Activated CD4-positive, alpha-beta T cell treated with anti-CD3 and anti-CD28 coated beads for 4 hours (primary cell): ENCODE data around the gene TPD52L2.
"Not testable (repeated sequence)": the region's sequence is repeated elsewhere in the genome, so short reads cannot be mapped to it uniquely, and the experiment has no call there.

Source experiments
- DNase-seq, 2 donors: peaks; one replicate each; pipeline ENCODE4 v3.0.0-alpha.2; 2020

Gene TPD52L2

DNA sequence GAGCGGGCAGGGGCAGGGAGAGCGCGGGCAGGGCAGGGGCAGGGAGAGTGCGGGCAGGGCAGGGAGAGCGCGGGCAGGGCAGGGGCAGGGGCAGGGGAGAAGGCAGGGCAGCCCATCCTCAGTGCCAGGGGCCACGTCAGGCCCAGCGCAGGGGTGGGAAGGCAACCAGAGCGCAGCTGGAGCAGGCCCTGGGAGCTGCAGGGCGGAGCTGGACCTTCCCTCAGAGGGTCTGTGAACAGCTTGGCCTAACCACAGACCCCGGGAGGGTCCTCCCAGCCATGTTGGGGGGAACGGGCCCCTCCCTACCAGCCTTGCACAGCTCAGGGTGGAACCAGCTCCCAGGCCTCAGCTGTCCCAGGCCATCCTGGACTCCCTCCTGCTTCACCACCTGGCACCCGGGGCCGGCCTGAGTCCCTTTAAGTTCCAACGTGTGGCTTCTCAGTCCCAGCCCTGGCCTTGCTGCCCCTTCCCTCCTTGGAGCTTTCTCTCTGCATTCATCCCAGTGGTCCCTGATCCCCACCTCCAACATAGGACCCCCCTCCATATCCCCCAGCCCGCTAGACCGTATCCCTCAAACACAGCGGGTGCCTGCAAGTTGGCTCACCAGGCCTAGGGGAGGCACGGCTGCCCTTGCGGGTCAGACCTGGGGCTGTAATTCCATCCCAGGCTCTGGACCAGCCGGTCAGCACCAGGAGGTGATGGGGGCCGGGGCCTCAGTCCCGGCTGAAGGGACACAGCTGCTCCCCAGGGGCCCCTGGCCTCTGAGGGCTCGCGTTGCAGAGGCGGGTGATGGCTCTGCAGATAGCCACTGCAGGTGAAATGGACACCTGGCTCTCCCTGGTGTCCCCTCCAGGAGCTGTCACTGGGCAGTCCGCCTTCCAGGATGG is 28.4 kb upstream of the TPD52L2 start:
- DNase-seq: no peak

GRCh38 chr20:63837479-63837878 is 27.6 kb upstream of the TPD52L2 start:
- no peak for DNase-seq

GRCh38 chr20:63839620-63840019 is 25.4 kb upstream of the TPD52L2 start:
- DNase-seq: no peak

GRCh38 chr20:63840405-63840828 is 24.7 kb upstream of the TPD52L2 start:
- DNase-seq: no peak

DNA sequence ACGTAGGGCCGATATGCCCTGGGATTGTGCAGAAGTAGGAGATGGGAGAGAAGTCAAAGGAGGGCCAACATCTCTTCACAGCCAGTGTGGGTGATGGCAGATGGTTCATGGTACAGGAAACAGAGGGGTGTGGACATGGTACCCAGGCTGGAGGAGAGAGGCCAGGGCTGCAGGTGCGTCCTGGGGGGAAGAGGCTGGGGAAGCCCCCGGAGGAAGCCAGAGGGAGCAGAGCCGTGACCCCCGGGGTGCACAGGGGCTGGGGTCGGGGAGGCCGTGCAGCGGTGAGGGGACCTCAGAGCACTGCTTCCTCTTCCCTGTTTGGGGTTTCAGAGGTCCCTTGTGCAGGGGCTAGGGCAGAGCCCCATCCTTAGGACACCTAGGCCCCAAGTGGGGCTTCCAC is 22.8 kb upstream of the TPD52L2 start:
- no peak for DNase-seq

GRCh38 chr20:63843222-63843621 is 21.8 kb upstream of the TPD52L2 start:
- no peak for DNase-seq

DNA sequence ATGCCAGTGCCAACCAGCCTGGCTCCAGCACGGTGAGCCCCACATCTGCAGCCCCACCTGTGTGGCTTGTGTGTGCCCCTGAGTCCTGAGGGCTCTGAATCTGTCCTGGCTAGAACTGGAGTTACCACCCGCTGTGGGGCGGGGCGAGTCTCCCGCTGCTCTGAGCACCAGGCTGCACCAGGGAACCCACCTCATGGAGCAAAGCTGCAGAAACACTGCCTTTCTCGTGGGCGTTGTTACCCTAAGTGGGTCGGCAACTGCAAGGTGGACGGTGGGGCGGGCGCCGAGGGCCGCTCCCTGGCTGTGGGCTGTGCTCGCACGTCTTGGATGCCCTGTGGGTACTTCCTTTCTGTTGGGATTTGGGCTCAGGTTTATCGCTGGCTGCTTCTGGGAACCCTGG is 21.3 kb upstream of the TPD52L2 start:
- no peak for DNase-seq

DNA sequence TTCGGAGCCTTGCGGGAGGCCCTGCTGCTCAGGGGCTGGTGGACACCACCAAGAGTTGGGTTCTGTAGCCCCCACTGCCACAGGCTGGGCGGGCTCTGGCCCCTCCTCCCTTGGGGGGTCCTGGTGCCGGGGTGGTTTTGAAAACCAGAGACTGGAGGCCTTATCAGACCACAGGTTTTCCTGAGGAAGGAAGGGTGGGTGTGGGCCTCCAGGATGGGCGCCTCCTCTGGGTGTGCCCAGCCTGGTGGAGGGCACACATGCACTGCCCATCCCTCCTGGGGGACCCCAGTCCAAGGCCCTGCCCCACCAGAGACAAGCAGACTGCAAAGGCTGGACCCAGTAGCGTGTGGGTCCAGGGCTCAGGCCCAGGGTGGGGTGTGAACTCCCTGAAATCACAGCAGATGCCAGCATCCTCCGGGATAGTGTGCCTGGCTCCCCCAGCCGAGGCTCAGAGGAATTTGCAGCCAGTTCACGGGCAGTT is 20.5 kb upstream of the TPD52L2 start:
- DNase-seq: no peak

GRCh38 chr20:63846128-63846771 is 18.8 kb upstream of the TPD52L2 start:
- no peak for DNase-seq

DNA sequence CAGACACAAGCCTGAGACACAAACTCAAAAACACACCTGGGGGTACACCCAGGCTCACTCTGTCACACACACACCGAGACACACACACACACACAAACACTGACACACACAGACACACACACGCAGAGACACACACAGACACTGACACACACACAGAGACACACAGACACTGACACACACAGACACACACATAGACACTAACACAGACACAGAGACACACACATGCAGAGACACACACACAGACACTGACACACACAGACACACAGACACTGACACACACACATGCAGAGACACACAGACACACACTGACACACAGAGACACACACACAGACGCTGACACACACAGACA is 18.2 kb upstream of the TPD52L2 start:
- DNase-seq: no peak

DNA sequence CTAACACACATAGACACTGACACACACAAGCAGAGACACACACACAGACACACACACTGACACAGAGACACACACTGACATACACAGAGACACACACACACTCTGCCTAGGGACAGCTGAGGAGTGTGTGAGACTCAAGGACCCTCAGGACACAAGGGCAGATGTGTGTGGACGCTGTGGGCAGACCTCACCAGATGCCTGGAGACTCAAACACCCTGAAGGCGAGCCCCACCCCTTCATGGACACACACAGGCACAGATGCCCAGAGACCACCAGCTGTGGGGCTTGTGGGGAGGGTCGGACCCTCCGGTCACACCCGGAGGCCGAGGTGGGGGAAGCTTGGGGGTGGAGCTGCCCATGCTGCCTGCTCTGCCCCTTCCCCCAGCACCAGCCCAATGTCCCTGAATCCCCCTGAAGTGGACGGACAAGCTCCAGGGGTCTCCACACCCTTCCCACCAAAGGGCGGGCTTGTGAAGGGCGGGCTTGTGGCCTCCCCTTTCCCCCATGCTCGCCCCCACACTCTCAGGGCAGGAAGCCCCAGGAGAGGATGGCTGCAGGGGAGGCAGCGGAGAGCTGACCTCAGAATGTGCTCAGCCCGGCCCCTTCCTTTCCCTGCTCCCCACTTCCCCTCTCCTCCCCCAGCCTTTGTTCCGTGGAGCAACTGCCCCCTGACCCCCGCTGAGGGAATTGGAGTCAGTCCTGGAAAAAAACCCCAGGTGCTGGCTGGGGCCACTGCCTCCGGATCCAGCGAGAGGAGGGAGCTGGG is 17.6 kb upstream of the TPD52L2 start:
- DNase-seq: no peak

DNA sequence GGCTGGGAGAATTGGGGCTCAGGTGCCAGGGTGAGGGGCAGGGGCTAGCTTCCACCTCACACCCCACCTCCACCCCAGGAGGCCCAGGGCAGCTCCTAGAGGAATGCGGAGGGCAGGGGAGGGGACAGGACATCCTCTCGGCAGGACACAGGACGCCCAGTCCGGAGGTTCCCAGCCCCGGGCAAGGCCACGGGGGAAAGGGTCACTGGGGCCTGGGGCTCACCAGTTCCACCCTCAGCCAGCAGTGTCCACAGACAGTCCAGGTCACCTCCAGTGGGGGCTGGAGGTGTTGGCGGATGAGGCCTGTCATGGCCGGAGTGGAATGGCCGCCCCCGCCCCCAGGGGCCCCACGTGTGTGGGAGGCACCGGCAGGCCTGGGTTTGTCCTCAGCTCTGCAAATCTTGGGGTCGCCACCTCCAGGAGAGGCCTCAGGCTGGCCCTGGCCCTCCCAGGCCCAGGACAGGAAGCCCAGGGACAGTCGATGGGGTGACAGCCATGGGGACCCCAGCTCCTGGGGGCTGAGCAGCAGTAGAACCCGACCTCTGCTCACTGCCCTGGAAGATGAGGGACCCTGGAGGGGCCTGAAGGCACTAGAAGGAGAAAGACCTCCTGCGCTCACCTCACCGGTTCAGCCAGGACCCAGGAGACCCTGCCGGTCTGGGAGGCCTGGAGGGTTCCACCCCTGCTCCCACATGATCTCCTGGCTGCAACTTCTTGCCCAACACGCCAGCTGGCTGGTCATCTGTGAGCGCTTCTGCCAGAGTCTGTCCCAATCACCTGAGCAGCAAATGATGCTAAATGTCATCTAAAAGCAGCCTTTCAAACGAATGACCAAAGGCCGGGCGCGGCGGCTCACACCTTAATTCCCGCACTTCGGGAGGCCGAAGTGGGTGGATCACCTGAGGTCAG is 16.8 kb upstream of the TPD52L2 start:
- DNase-seq: no peak

DNA sequence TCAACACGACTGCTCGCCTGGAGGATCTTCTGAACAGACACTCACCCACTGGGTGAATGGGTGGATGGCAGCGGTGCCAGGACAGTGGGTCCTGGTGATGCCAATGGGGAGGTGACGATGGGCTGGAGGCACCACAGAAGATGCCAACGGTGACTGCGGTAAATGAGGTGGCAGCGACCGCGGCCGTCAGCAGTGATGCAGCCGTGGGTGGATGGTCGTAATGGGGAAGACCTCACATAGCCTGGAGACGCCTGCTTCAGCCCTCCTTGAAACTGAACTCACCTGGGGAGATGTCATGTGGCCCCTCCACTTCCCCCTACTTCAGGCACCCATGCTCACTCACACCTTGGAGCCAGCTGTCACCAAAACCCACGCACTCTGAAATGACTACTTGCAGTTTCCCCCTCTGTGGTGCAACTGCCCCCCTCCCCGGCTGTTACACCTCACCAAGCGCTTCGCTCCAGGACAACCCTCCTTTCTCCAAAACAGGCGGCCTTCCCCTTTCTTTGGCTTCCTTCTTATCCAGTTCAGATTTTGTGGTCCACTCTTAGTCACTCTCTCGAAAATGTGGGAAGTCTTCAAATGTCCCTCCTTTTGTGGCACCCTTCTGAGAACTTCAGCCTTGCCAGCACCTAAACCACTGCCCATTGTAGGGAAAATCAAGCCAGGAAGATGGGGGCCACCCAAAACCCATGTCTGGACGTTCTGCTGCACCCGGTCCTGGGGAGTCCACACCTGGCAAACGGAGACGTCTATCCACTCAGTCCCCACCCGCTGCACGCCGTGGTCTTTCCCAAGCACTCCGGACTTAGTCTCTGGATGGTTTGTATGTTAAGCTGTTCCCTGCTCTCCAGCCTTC is 14.2 kb upstream of the TPD52L2 start:
- no peak for DNase-seq

DNA sequence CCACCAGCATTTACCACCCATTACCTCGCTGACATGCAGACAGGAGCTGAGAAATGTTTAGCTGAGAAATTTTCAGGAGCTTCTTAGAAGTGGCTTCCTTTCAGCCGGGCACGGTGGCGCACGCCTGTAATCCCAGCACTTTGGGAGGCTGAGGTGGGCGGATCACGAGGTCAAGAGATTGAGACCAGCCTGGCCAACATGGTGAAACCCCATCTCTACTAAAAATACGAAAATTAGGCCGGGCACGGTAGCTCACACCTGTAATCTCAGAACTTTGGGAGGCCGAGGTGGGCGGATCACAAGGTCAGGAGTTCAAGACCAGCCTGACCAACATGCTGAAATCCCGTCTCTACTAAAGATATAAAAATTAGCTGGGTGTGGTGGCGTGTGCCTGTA is 13.5 kb upstream of the TPD52L2 start:
- DNase-seq: not testable (repeated sequence)

GRCh38 chr20:63853733-63854068 is 11.4 kb upstream of the TPD52L2 start:
- DNase-seq: not testable (repeated sequence)

- no peak for DNase-seq
These were observed 10.9 kb upstream of the TPD52L2 start for GRCh38 chr20:63854069-63854765.

GRCh38 chr20:63854766-63855362 is 10.2 kb upstream of the TPD52L2 start:
- DNase-seq: no peak

DNA sequence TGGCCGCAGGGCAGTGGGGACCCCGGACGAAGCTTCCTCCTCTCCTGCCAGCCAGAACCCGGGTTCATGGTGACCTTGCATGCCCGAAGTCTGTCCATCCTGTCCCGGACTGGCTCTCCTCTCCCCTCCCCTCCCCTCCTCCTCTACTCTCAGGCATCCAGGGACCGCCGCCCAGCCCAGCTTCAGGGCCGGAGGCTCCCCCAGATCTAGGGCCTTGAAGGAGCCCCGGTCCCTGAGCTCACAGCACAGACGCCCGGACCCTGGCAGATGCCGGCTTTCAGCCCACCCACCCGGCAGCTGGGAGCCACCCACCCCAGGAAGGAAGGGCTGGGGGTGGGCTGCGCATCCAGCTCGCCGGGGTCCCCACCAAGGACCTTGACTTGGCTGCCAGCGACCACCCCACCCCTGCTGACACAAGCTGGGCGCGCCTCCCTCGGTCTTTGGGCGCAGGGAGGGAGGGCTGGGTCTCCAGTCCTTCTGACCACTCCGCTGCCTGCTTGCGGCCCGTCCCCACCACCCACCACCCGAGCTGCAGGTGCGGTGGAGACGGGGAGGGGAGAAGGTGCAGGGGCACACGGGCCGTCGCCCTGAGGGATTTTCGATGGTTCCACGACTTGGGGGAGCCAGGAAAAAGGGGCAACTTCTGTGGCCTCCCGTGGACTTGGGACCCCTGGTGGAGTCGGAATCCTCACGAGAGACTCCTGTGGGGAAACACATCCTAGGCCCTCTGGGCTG is 9.5 kb upstream of the TPD52L2 start:
- DNase-seq: no peak

DNA sequence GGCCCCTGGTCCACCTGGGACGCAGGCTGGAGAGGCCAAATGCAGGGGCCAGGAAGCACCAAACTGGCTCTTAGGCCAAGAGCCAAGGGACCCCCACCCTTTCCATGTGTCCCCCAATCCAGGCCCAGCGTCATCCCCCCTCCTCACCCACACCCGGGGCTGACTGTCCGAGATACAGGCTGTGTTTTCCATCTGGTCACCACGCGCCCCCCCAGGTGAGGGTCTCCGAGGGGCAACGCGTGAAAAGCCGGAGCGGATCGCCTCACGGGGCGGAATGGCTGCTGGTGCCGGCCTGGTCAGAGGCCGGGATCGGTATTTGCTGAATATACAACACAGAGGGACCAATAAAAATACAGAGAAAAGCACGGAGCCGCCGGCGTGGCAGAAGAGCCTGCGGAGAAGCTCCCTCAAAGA is 9.0 kb upstream of the TPD52L2 start:
- no peak for DNase-seq
